Transverse colon (tissue), 3 donors: ENCODE data around the gene SERAC1.

ENCODE experiments used
- CTCF ChIP-seq, 5 experiments: fragments of 200-600 bp in 3 of 5; fragments of 450-650 bp in 2 of 5; sonication (generic) in 3 of 5; IDR thresholded peaks; 1 replicate in 2 of 5; 2 replicates in 3 of 5; pipeline ENCODE4 v1.5.1; 2016 to 2017; ENCODE audit warnings: antibody characterized with exemption in 5 of 5, inconsistent platforms in 3 of 5, mild to moderate bottlenecking in 2 of 5, moderate library complexity in 1 of 5
- EP300 ChIP-seq: sonication (generic); formaldehyde crosslinking; IDR thresholded peaks from one replicate; pipeline ENCODE4 v1.6.1; 2017; ENCODE audit warnings: antibody characterized with exemption, low read depth

GRCh38 chr6:158185729-158186456 is 17.8 kb upstream of the SERAC1 start:
- TF ChIP-seq EP300: no peak
- no peak for TF ChIP-seq CTCF (IDR thresholded peaks at IDR 0.05)
